Dedifferentiated amniotic fluid mesenchymal stem cell (primary cell): ENCODE data around the gene FYB1.

ENCODE experiments used
- DNase-seq: peaks from one replicate; pipeline ENCODE4 v3.0.0-alpha.2; 2016; ENCODE audit errors: extremely low spot score

The FYB1 gene

GRCh38 chr5:39160576-39161213, 58.7 kb downstream of the FYB1 start:
- DNase-seq, result no peak

- DNase-seq, result no peak
Observed at GRCh38 chr5:39159811-39160490, 59.4 kb downstream of the FYB1 start.

GRCh38 chr5:39158786-39159185, 60.6 kb downstream of the FYB1 start:
- no peak for DNase-seq

- DNase-seq, result no peak
Observed at GRCh38 chr5:39158127-39158593, 61.2 kb downstream of the FYB1 start.

GRCh38 chr5:39157701-39158100, 61.7 kb downstream of the FYB1 start:
- no peak for DNase-seq

- DNase-seq, result no peak
Observed at GRCh38 chr5:39156082-39156481, 63.3 kb downstream of the FYB1 start.

- DNase-seq, result no peak
Observed at GRCh38 chr5:39151745-39152144, 67.6 kb downstream of the FYB1 start.

- no peak for DNase-seq
Observed at GRCh38 chr5:39149966-39150365, 69.4 kb downstream of the FYB1 start.

GRCh38 chr5:39148983-39149534, 70.3 kb downstream of the FYB1 start:
- no peak for DNase-seq

- DNase-seq, result no peak
Observed at GRCh38 chr5:39146831-39147540, 72.4 kb downstream of the FYB1 start.

- no peak for DNase-seq
Observed at GRCh38 chr5:39143151-39143860, 76.1 kb downstream of the FYB1 start.

- no peak for DNase-seq
Observed at GRCh38 chr5:39140558-39141168, 78.7 kb downstream of the FYB1 start.

- peak; percentile 79 for DNase-seq
Observed at GRCh38 chr5:39138892-39139291, 80.5 kb downstream of the FYB1 start.

GRCh38 chr5:39137819-39138451, 81.4 kb downstream of the FYB1 start:
- no peak for DNase-seq

- no peak for DNase-seq
Observed at GRCh38 chr5:39137391-39137790, 82.0 kb downstream of the FYB1 start.

GRCh38 chr5:39132792-39133191, 86.6 kb downstream of the FYB1 start:
- DNase-seq, result no peak

- no peak for DNase-seq
Observed at GRCh38 chr5:39132128-39132447, 87.3 kb downstream of the FYB1 start.

- DNase-seq, result no peak
Observed at GRCh38 chr5:39131210-39132127, 87.9 kb downstream of the FYB1 start.

GRCh38 chr5:39130716-39131115, 88.6 kb downstream of the FYB1 start:
- no peak for DNase-seq

GRCh38 chr5:39121922-39122321, 97.4 kb downstream of the FYB1 start:
- no peak for DNase-seq
